PC-9 (cell line): ENCODE data around the gene TXNDC12.

Experiments used
- EZH2 ChIP-seq: fragments of 200-600 bp; sonication (generic); IDR thresholded peaks from 2 replicates; pipeline ENCODE4 v1.8.0; 2017; ENCODE audit warnings: antibody characterized with exemption, low read depth
- TF ChIP-seq, protein P1 (sequence below): fragments of 200-600 bp; sonication (generic); conservative IDR thresholded peaks from 2 replicates; pipeline ENCODE4 v1.6.1; 2017; ENCODE audit warnings: mixed run types, antibody characterized with exemption, mild to moderate bottlenecking, moderate library complexity

DNA sequence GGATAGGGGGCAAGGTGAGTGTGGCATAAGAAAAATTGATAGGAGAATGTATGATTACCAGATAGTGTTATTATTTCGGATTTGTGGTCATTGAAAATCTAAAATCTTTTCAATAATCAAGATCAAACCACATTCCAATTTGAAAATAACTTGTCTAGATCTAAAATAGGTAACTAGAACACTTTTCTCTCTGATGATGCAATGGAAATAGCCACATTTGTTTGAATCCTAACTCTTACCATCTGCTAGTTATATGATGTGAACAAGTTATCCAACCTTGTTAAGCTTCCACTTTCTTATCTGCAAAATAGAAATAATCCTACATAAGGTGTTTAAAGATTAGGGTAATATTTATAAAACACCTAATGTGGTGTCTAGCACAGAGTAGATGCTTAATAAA lies 4.9 kb upstream of the TXNDC12 start:
- TF ChIP-seq, protein P1, sequence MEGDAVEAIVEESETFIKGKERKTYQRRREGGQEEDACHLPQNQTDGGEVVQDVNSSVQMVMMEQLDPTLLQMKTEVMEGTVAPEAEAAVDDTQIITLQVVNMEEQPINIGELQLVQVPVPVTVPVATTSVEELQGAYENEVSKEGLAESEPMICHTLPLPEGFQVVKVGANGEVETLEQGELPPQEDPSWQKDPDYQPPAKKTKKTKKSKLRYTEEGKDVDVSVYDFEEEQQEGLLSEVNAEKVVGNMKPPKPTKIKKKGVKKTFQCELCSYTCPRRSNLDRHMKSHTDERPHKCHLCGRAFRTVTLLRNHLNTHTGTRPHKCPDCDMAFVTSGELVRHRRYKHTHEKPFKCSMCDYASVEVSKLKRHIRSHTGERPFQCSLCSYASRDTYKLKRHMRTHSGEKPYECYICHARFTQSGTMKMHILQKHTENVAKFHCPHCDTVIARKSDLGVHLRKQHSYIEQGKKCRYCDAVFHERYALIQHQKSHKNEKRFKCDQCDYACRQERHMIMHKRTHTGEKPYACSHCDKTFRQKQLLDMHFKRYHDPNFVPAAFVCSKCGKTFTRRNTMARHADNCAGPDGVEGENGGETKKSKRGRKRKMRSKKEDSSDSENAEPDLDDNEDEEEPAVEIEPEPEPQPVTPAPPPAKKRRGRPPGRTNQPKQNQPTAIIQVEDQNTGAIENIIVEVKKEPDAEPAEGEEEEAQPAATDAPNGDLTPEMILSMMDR: no peak
- TF ChIP-seq EZH2: no peak
